ENCODE results near the gene NOM1. TPM values are rescaled to one million over a fixed set of nuclear protein-coding genes. Genes with fewer than 3 reads are reported as not detected.
"Not testable (repeated sequence)": the region's sequence is repeated elsewhere in the genome, so short reads cannot be mapped to it uniquely, and the experiment has no call there.

NOM1 gene
- total RNA-seq, 6 experiments from 2014 or later = 13.1 to 21.1 (median 14.9) TPM

- no peak overlapping the region for H3K27ac Mint-ChIP-seq
- TF ChIP-seq, protein P1, sequence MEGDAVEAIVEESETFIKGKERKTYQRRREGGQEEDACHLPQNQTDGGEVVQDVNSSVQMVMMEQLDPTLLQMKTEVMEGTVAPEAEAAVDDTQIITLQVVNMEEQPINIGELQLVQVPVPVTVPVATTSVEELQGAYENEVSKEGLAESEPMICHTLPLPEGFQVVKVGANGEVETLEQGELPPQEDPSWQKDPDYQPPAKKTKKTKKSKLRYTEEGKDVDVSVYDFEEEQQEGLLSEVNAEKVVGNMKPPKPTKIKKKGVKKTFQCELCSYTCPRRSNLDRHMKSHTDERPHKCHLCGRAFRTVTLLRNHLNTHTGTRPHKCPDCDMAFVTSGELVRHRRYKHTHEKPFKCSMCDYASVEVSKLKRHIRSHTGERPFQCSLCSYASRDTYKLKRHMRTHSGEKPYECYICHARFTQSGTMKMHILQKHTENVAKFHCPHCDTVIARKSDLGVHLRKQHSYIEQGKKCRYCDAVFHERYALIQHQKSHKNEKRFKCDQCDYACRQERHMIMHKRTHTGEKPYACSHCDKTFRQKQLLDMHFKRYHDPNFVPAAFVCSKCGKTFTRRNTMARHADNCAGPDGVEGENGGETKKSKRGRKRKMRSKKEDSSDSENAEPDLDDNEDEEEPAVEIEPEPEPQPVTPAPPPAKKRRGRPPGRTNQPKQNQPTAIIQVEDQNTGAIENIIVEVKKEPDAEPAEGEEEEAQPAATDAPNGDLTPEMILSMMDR (IDR thresholded peaks at IDR 0.05) = no peak
These were observed 30.9 kb upstream of the NOM1 start for GRCh38 chr7:156918635-156919034.

DNA sequence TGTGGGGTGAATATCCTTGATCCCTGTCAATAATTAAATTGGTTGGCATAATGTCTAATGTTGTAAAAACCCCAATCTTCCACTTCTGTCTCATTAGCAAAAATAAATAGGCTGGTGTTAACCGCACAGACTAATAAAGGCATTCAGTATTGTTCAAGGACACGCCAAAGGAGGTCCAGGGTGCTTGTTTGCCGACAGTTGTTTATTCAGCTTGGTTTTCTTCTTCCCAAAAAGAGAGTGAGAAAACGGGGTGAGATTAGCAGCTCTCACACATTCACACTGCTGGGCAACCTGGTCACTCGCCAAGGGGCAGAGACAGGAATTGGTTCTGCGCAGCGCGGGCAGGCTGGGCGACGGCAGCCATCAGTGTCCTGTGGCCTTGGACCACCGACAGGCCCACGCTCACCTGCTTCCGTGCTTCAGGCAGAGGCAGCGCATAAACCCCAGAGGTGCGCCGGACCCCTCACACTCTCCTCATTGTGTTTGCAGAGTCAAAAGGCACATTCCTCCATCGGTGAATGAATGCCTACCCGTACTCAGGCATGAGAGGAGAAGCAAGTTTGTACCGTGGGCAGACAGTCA, 30.3 kb upstream of the NOM1 start:
- Mint-ChIP-seq H3K4me3 (no peak overlapping the region), H3K4me1 (ENCODE audit: low read depth) (no peaks in the 10 kb centered on the region), H3K27ac (no peak overlapping the region), H3K9me3 (no peaks in the 10 kb centered on the region), H3K36me3 (ENCODE audit: low read depth) (no peaks in the 10 kb centered on the region), H3K27me3 (ENCODE audit: insufficient read depth) (peaks cover 17% of the 10 kb centered on the region)
- DNase-seq = no peak
- TF ChIP-seq, protein P1 (IDR thresholded peaks at IDR 0.05) = no peak

More at GRCh38 chr7:156918635-156919034, 30.9 kb upstream of the NOM1 start:
- no peak for DNase-seq
- Mint-ChIP-seq H3K4me1 (ENCODE audit: low read depth) (no peaks in the 10 kb centered on the region), H3K4me3 (no peak overlapping the region), H3K36me3 (ENCODE audit: low read depth) (no peaks in the 10 kb centered on the region), H3K9me3 (no peaks in the 10 kb centered on the region), H3K27me3 (ENCODE audit: insufficient read depth) (peaks cover 21% of the 10 kb centered on the region)

- Mint-ChIP-seq H3K4me3 (no peak overlapping the region), H3K27me3 (ENCODE audit: insufficient read depth) (peaks cover 16% of the 10 kb centered on the region), H3K36me3 (ENCODE audit: low read depth) (no peaks in the 10 kb centered on the region), H3K27ac (no peak overlapping the region), H3K9me3 (no peaks in the 10 kb centered on the region), H3K4me1 (ENCODE audit: low read depth) (no peaks in the 10 kb centered on the region)
- DNase-seq = no peak
- TF ChIP-seq, protein P1 (IDR thresholded peaks at IDR 0.05) = no peak
These were observed 29.4 kb upstream of the NOM1 start for GRCh38 chr7:156920076-156920475.

DNA sequence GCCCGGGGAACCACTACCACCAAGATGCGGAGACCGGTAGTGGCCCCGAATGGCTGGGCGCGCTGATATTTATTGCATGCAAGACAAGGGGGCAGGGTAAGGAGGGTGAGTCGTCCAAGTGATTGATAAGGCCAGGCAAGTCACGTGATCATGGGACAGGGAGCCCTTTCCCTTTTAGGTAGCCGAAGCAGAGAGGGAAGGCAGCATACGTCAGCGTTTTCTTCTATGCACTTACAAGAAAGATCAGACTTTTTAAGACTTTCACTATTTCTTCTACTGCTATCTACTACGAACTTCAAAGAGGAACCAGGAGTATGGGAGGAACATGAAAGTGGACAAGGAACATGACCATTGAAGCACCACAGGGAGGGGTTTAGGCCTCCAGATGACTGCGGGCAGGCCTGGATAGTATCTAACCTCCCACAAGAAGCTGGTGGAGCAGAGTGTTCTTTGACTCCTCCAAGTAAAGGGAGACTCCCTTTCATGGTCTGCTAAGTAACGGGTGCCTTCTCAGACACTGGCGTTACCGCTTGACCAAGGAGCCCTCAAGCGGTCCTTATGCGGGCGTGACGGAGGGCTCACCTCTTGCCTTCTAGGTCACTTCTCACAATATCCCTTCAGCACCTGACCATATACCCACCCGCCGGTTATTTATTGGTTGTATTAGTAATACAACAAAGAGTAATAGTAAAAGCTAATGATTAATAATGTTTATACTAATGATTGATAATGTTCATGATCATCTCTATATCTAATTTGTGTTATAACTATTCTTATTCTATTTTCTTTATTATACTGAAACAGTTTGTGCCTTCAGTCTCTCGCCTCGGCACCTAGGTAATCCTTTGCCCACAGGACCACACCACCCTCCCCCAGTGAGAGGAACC, 28.8 kb upstream of the NOM1 start:
- not testable (repeated sequence) for H3K4me1 Mint-ChIP-seq (ENCODE audit: low read depth); DNase-seq; H3K36me3 Mint-ChIP-seq (ENCODE audit: low read depth); H3K9me3 Mint-ChIP-seq; H3K27ac Mint-ChIP-seq; H3K4me3 Mint-ChIP-seq
- peaks cover 16% of the 10 kb centered on the region for H3K27me3 Mint-ChIP-seq (ENCODE audit: insufficient read depth)

GRCh38 chr7:156922304-156922703, 27.2 kb upstream of the NOM1 start:
- not testable (repeated sequence) for H3K27ac Mint-ChIP-seq; H3K36me3 Mint-ChIP-seq (ENCODE audit: low read depth); DNase-seq; H3K4me1 Mint-ChIP-seq (ENCODE audit: low read depth); H3K9me3 Mint-ChIP-seq; H3K4me3 Mint-ChIP-seq
- peaks cover 14% of the 10 kb centered on the region for H3K27me3 Mint-ChIP-seq (ENCODE audit: insufficient read depth)

GRCh38 chr7:156925821-156926220, 23.7 kb upstream of the NOM1 start:
- H3K9me3 Mint-ChIP-seq; H3K27ac Mint-ChIP-seq; H3K36me3 Mint-ChIP-seq (ENCODE audit: low read depth); H3K4me3 Mint-ChIP-seq; DNase-seq: not testable (repeated sequence)
- Mint-ChIP-seq H3K4me1 (ENCODE audit: low read depth) (peaks cover 13% of the 10 kb centered on the region), H3K27me3 (ENCODE audit: insufficient read depth) (peaks cover 28% of the 10 kb centered on the region)
